GM12878 (cell line): ENCODE data around the gene CRELD2. TPM values are rescaled to one million over a fixed set of nuclear protein-coding genes. Genes with fewer than 3 reads are reported as not detected.
A peak's percentile ranks its signal among the peaks of the same experiment; 100 is the strongest.

Source experiments
- ATAC-seq: fragments of 200-7000 bp; cut with Tn5 transposase; 3 replicates; pipeline ENCODE4 v1.9.1; 2020; ENCODE audit warnings: mild to moderate bottlenecking, moderate library complexity
- BruUV-seq: library from RNA; stranded (reverse); fragments of 400-500 nt; replicated peaks from 2 replicates; lab custom pipeline; 2021; lab: Mats Ljungman, UMichigan
- CTCF ChIA-PET: fragments of 300-600 bp; sonication (Branson Sonifier 250); formaldehyde crosslinking; extraction: SDS; loops from one replicate; lab custom pipeline; 2021; ENCODE audit warnings: inconsistent platforms; lab: Yijun Ruan, JAX
- POLR2A ChIA-PET: fragments of 350-600 bp; formaldehyde crosslinking; extraction: SDS; loops from one replicate; lab custom pipeline; 2021; ENCODE audit warnings: inconsistent platforms; lab: Charles Lee
- RAD21 ChIA-PET: fragments of 300-600 bp; sonication (Branson Sonifier 250); formaldehyde crosslinking; loops from one replicate; lab custom pipeline; 2023; ENCODE audit warnings: antibody characterized with exemption; ENCODE audit not compliant: unreplicated experiment; lab: Charles Lee
- SMC1A ChIA-PET: fragments of 300-600 bp; sonication (Branson Sonifier 250); formaldehyde crosslinking; loops from one replicate; lab custom pipeline; 2023; ENCODE audit not compliant: unreplicated experiment, uncharacterized antibody; lab: Charles Lee
- DNase-seq: peaks from one replicate; pipeline ENCODE4 v3.0.0-alpha.2; 2011; ENCODE audit warnings: low read depth, low spot score
- FAIRE-seq: peaks from 3 replicates; lab custom pipeline; 2011; peaks lifted over from hg19 to GRCh38; lab: Jason Lieb, UNC
- H2AFZ ChIP-seq: 2 replicates; pipeline ENCODE4 v1.6.0; 2011; ENCODE audit warnings: low read depth, low read length, control low read depth; ENCODE audit not compliant: control insufficient read depth
- H3K27ac ChIP-seq: 2 replicates; pipeline ENCODE4 v1.5.1; 2011; ENCODE audit warnings: control low read depth; ENCODE audit not compliant: control insufficient read depth, insufficient read depth
- H3K27me3 ChIP-seq, 2 experiments: replicated peaks in 1 of 2; 2 replicates each; pipeline versions ENCODE4 v1.6.0 to v1.6.1; 2011; ENCODE audit warnings: low read length in 1 of 2; ENCODE audit not compliant: control insufficient read depth in 2 of 2, insufficient read depth in 2 of 2
- H3K36me3 ChIP-seq, 2 experiments: 2 replicates each; pipeline ENCODE4 v1.5.1; 2011; ENCODE audit warnings: low read length in 1 of 2; ENCODE audit not compliant: control insufficient read depth in 2 of 2, insufficient read depth in 2 of 2
- H3K4me1 ChIP-seq: 2 replicates; pipeline ENCODE4 v1.6.1; 2011; ENCODE audit warnings: mild to moderate bottlenecking, low read length, moderate library complexity, mixed read lengths; ENCODE audit not compliant: control insufficient read depth, insufficient read depth
- H3K4me2 ChIP-seq: 2 replicates; pipeline ENCODE4 v1.6.0; 2011; ENCODE audit warnings: control low read depth; ENCODE audit not compliant: control insufficient read depth, insufficient read depth
- H3K4me3 ChIP-seq: fragments of 200-600 bp; sonication (generic); 2 replicates; pipeline ENCODE4 v1.5.1; 2016
- H3K79me2 ChIP-seq: 2 replicates; pipeline ENCODE4 v1.6.0; 2011; ENCODE audit warnings: low read length; ENCODE audit not compliant: control insufficient read depth, insufficient read depth
- H3K9ac ChIP-seq: 2 replicates; pipeline ENCODE4 v1.8.0; 2011; ENCODE audit warnings: low read length, control low read depth, mixed read lengths; ENCODE audit not compliant: control insufficient read depth, insufficient read depth
- H3K9me3 ChIP-seq: replicated peaks from 3 replicates; pipeline ENCODE4 v1.5.1; 2011; ENCODE audit warnings: mild to moderate bottlenecking, low read length; ENCODE audit not compliant: control insufficient read depth, insufficient read depth
- H4K20me1 ChIP-seq: 2 replicates; pipeline ENCODE4 v1.6.0; 2011; ENCODE audit not compliant: control insufficient read depth, insufficient read depth
- CBX5 ChIP-seq: sonication (generic); IDR thresholded peaks from 2 replicates; pipeline ENCODE4 v1.6.1; 2016; ENCODE audit warnings: low read depth, moderate library complexity, mild to moderate bottlenecking, inconsistent platforms
- CHD4 ChIP-seq: fragments of 200-600 bp; sonication (generic); IDR thresholded peaks from 2 replicates; pipeline ENCODE4 v1.6.1; 2016; ENCODE audit warnings: mild to moderate bottlenecking
- ETV6 ChIP-seq, 2 experiments: fragments of 450-650 bp in 1 of 2; IDR thresholded peaks in 1 of 2; conservative IDR thresholded peaks in 1 of 2; 2 replicates each; pipeline ENCODE4 v1.6.1; 2014; ENCODE audit warnings: antibody characterized with exemption in 1 of 2, borderline replicate concordance in 1 of 2, low read depth in 1 of 2, mild to moderate bottlenecking in 1 of 2, moderate library complexity in 1 of 2
- HCFC1 ChIP-seq: fragments of 150-350 bp; IDR thresholded peaks from 2 replicates; pipeline ENCODE4 v1.6.1; 2014; ENCODE audit warnings: low read length
- HDAC2 ChIP-seq: fragments of 200-600 bp; sonication (generic); IDR thresholded peaks from 2 replicates; pipeline ENCODE4 v1.6.1; 2017
- HDAC6 ChIP-seq: fragments of 200-600 bp; sonication (generic); IDR thresholded peaks from one replicate; pipeline ENCODE4 v1.8.0; 2017; ENCODE audit warnings: antibody characterized with exemption; ENCODE audit not compliant: unreplicated experiment
- HDGF ChIP-seq: fragments of 450-650 bp; IDR thresholded peaks from 2 replicates; pipeline ENCODE4 v1.6.1; 2016; ENCODE audit warnings: antibody characterized with exemption
- IKZF2 ChIP-seq, 2 experiments: fragments of 450-650 bp; IDR thresholded peaks; 2 replicates each; pipeline ENCODE4 v1.6.1; 2017; ENCODE audit warnings: mild to moderate bottlenecking in 2 of 2, moderate library complexity in 2 of 2
- KAT2A ChIP-seq: conservative IDR thresholded peaks from 2 replicates; pipeline ENCODE4 v1.6.1; 2011; ENCODE audit warnings: low read depth, low read length; ENCODE audit not compliant: control insufficient read depth
- LARP7 ChIP-seq: fragments of 450-650 bp; IDR thresholded peaks from 2 replicates; pipeline ENCODE4 v1.6.1; 2017; ENCODE audit warnings: mild to moderate bottlenecking
- MLLT1 ChIP-seq: fragments of 450-650 bp; IDR thresholded peaks from 2 replicates; pipeline ENCODE4 v1.6.1; 2016; ENCODE audit warnings: mild to moderate bottlenecking
- MTA2 ChIP-seq: fragments of 450-650 bp; IDR thresholded peaks from 2 replicates; pipeline ENCODE4 v1.6.1; 2016; ENCODE audit warnings: low read depth, mild to moderate bottlenecking, moderate library complexity
- MYC ChIP-seq: IDR thresholded peaks from 2 replicates; pipeline ENCODE4 v1.6.1; 2011; ENCODE audit warnings: mild to moderate bottlenecking, low read length, moderate library complexity, inconsistent platforms; ENCODE audit not compliant: insufficient read depth, insufficient replicate concordance, insufficient read length, severe bottlenecking
- NBN ChIP-seq: fragments of 450-650 bp; IDR thresholded peaks from 2 replicates; pipeline ENCODE4 v1.6.1; 2016
- PAX5 ChIP-seq: IDR thresholded peaks from 2 replicates; pipeline ENCODE4 v1.6.1; 2011; ENCODE audit warnings: low read depth, low read length, borderline replicate concordance
- POLR2A ChIP-seq: IDR thresholded peaks from 2 replicates; pipeline ENCODE4 v1.6.1; 2011; ENCODE audit warnings: low read depth, mild to moderate bottlenecking, low read length
- POLR2AphosphoS5 ChIP-seq: IDR thresholded peaks from 2 replicates; pipeline ENCODE4 v1.6.1; 2011; ENCODE audit warnings: mild to moderate bottlenecking, low read length, inconsistent platforms
- RB1 ChIP-seq: fragments of 450-650 bp; formaldehyde crosslinking; IDR thresholded peaks from 2 replicates; pipeline ENCODE4 v1.6.1; 2017; ENCODE audit warnings: mild to moderate bottlenecking, borderline replicate concordance
- SMAD1 ChIP-seq: fragments of 450-650 bp; IDR thresholded peaks from 2 replicates; pipeline ENCODE4 v1.6.1; 2018; ENCODE audit warnings: mild to moderate bottlenecking, low read depth; ENCODE audit not compliant: partially characterized antibody
- SMARCA5 ChIP-seq: fragments of 450-650 bp; IDR thresholded peaks from 2 replicates; pipeline ENCODE4 v1.6.1; 2017; ENCODE audit warnings: mild to moderate bottlenecking
- YY1 ChIP-seq: IDR thresholded peaks from 2 replicates; pipeline ENCODE4 v1.6.1; 2011; ENCODE audit warnings: low read depth, mild to moderate bottlenecking, low read length
- ZNF207 ChIP-seq: fragments of 450-650 bp; IDR thresholded peaks from 2 replicates; pipeline ENCODE4 v1.6.1; 2014; ENCODE audit warnings: antibody characterized with exemption, mild to moderate bottlenecking, borderline replicate concordance
- ZNF274 ChIP-seq: IDR thresholded peaks from one replicate; pipeline ENCODE4 v1.8.0; 2011; ENCODE audit not compliant: insufficient read length, insufficient read depth
- ZSCAN29 ChIP-seq: fragments of 450-650 bp; IDR thresholded peaks from 2 replicates; pipeline ENCODE4 v1.6.1; 2017; ENCODE audit warnings: mild to moderate bottlenecking, moderate library complexity
- WGBS: methylation state at CpG from one replicate; pipeline ENCODE4 v1.1.6; 2016; ENCODE audit warnings: low lambda C conversion rate; ENCODE audit not compliant: insufficient replicate concordance, insufficient coverage; ENCODE audit errors: missing lambda C conversion rate; 5-methylcytosine and 5-hydroxymethylcytosine counted together
- in situ Hi-C: fragments of 300-500 bp; cut with MboI; formaldehyde crosslinking; loops from 9 replicates; pipeline ENCODE4 v1.14.3; 2018; ENCODE audit warnings: mixed read lengths
- intact Hi-C: fragments of 100-400 bp; cut with micrococcal nuclease; formaldehyde crosslinking; loops from one replicate; pipeline ENCODE4 v1.14.2; 2022; ENCODE audit not compliant: unreplicated experiment
- polyA plus RNA-seq, 11 experiments: library from polyadenylated mRNA; depleted of rRNA in 4 of 11; unstranded in 6 of 11; stranded (reverse) in 5 of 11; fragments of >200 nt; fragmentation: Nextera tagmentation in 4 of 11; fragmentation: Illumina TruSeq in 1 of 11; extraction: Ambion mirVana in 4 of 11; extraction: Trizol in 1 of 11; gene quantifications; 1 replicate in 1 of 11; 2 replicates in 10 of 11; pipeline versions ENCODE4 v1.2.1 to v1.2.3, GENCODE V29; 2011 to 2016; ENCODE audit warnings: inconsistent platforms in 2 of 11, missing spikeins in 2 of 11, low read depth in 1 of 11
- total RNA-seq, 4 experiments: library from RNA; depleted of rRNA in 3 of 4; stranded (reverse); fragments of >200 nt in 3 of 4; fragmentation: Illumina TruSeq in 1 of 4; extraction: Trizol in 1 of 4; gene quantifications; 2 replicates each; pipeline versions ENCODE4 v1.2.1 to v1.2.3, GENCODE V29; 2013 to 2021

CRELD2 gene
- total and polyA plus RNA-seq, 10 of the 15 experiments (the other 5 are each of a cell fraction or from before 2014, with no cell fraction given), result 9.4 to 111 (median 25.9) TPM

- H3K9me3 ChIP-seq, result no peaks in the 10 kb centered on the region
- intact Hi-C loops, result loop anchor here (5.0 kb wide), 1 partner anchor 226 kb away; the partner anchor contains the start of gene TRABD
- peaks cover 2% of the 10 kb centered on the region; the same call in 1 of the 2 replicates for H4K20me1 ChIP-seq
- TF ChIP-seq HDAC6 (peak; percentile 34), LARP7 (0 out of 2 replicates have a peak, but pooled peaks have one; percentile 70), ETV6 (conservative IDR thresholded peaks at IDR 0.05 in 1 of 2, IDR thresholded peaks at IDR 0.05 in 1 of 2; ENCODE audit: borderline replicate concordance in 1 of 2, low read depth in 1 of 2) (no peak), MTA2 (no peak), MLLT1 (peak; percentile 91), SMARCA5 (0 out of 2 replicates have a peak, but pooled peaks have one; percentile 31), KAT2A (no peak), MYC (peak; percentile 22), HCFC1 (no peak), YY1 (0 out of 2 replicates have a peak, but pooled peaks have one; percentile 4), NBN (peak; percentile 18; the same call in 1 of the 2 replicates), CBX5 (no peak), HDGF (peak; percentile 94), SMAD1 (peak; percentile 39), ZSCAN29 (peak; percentile 96), RB1 (no peak), IKZF2 (IDR thresholded peaks at IDR 0.05) (no peak), HDAC2 (no peak), PAX5 (no peak), CHD4 (no peak), ZNF207 (peak; percentile 67; the same call in 1 of the 2 replicates), POLR2A (peak; percentile 84), ZNF274 (no peak), POLR2AphosphoS5 (0 out of 2 replicates have a peak, but pooled peaks have one; percentile 58)
- peaks cover 14 to 19% of the 10 kb centered on the region in 2 experiments for H3K36me3 ChIP-seq
- CTCF ChIA-PET, result interaction anchor here (1.0 to 1.4 kb wide), 2 partner anchors 9 to 18 kb away, joined by 3 to 6 read pairs; no protein-coding TSS in a partner anchor
- ATAC-seq (no peak), DNase-seq (no peak), FAIRE-seq (no peak)
- H3K9ac ChIP-seq, result peak overlapping the region; percentile 78
- peak overlapping the region; percentile 34 for H3K4me2 ChIP-seq
- peaks cover 49% of the 10 kb centered on the region for H3K79me2 ChIP-seq
- BruUV-seq, result TSS peak; percentile 47
- in situ Hi-C loops, result loop anchor here (10.0 kb wide), 1 partner anchor 573 kb away; the partner anchor contains the start of gene TYMP
- RAD21 ChIA-PET, result interaction anchor here (0.7 to 2.6 kb wide), 4 partner anchors 9 to 31 kb away, joined by 3 to 15 read pairs (median 8); no protein-coding TSS in a partner anchor
- H3K27ac ChIP-seq, result peak overlapping the region; percentile 53
- POLR2A ChIA-PET, result interaction anchor here (0.5 to 2.5 kb wide), 11 partner anchors 9 to 226 kb away, joined by 3 to 15 read pairs (median 6); no protein-coding TSS in a partner anchor
- no peak overlapping the region for H2AFZ ChIP-seq
- H3K27me3 ChIP-seq, result no peaks in the 10 kb centered on the region
- H3K4me3 ChIP-seq, result peak overlapping the region; percentile 98
- H3K4me1 ChIP-seq, result peaks cover 26% of the 10 kb centered on the region
- SMC1A ChIA-PET, result interaction anchor here (1.2 kb wide), 1 partner anchor 66 kb away, joined by 4 read pairs; no protein-coding TSS in a partner anchor
- WGBS, result under 1% methylated on average over 49 of the region's 49 CpGs
Observed at GRCh38 chr22:49961601-49962011, 43.2 kb downstream of the CRELD2 start.
